HG02870 (cell line): Measurements from ENCODE around the gene FIS1.
"Not testable (repeated sequence)": the region's sequence is repeated elsewhere in the genome, so short reads cannot be mapped to it uniquely, and the experiment has no call there.

ENCODE experiments used
- ATAC-seq: cut with Tn5 transposase; IDR thresholded peaks from one replicate; pipeline ENCODE4 v1.9.1; 2021; ENCODE audit warnings: mild to moderate bottlenecking, moderate library complexity; ENCODE audit not compliant: unreplicated experiment

FIS1 gene

DNA sequence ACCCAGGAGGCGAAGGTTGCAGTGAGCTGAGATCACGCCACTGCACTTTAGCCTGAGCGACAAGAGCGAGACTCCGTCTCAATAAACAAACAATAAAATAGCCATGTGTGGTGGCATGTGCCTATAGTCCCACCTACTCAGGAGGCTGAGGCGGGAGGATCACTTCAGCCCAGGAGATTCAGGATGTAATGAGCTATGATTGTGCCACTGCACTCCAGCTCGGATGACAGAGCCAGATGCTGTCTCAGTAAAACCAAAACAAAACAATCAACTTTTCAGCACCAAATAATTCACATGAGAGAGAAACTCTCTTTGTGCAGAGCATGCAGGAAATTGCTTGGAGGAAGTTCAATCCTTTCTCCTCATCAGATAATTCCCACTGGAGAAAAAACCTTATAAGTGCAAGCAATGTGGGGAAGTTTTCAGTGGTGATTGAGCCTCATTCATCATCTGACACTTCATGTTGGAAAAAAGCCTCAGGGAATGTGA is 13.4 kb upstream of the FIS1 start:
- ATAC-seq, result no peak

DNA sequence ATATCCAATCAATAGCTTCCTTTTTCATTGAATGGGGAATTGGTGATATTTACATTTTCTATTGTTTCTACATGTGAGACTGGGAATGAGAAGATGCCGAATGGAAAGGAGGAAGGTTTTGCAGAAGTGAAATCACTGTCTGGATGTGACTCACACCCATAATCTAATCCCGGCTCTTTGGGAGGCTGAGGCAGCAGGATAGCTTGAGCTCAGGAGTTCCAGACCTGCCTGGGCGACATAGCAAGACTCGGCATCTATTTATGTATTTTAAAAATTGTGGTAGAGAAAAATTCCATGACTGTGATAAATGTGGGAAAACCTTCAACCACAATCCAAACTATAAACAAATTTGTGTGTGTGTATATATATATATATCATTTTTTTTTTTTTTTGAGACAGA is 10.9 kb upstream of the FIS1 start:
- ATAC-seq, result no peak

DNA sequence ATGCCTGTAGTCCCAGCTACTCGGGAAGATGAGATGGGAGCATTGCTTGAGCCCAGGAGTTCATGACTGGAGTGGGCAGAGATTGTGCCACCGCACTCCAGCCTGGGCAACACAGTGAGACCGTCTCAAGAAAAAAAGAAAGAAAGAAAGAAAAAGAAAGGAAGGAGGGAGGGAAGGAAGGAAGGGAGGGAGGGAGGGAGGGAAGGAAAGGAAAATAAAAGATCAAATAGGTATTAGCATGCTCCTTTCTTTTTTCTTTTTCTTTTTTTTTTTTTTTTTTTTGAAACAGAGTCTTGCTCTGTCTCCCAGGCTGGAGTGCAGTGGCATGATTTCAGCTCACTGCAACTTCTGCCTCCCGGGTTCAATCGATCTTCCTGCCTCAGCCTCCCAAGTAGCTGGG is 8.3 kb upstream of the FIS1 start:
- ATAC-seq, result not testable (repeated sequence)

DNA sequence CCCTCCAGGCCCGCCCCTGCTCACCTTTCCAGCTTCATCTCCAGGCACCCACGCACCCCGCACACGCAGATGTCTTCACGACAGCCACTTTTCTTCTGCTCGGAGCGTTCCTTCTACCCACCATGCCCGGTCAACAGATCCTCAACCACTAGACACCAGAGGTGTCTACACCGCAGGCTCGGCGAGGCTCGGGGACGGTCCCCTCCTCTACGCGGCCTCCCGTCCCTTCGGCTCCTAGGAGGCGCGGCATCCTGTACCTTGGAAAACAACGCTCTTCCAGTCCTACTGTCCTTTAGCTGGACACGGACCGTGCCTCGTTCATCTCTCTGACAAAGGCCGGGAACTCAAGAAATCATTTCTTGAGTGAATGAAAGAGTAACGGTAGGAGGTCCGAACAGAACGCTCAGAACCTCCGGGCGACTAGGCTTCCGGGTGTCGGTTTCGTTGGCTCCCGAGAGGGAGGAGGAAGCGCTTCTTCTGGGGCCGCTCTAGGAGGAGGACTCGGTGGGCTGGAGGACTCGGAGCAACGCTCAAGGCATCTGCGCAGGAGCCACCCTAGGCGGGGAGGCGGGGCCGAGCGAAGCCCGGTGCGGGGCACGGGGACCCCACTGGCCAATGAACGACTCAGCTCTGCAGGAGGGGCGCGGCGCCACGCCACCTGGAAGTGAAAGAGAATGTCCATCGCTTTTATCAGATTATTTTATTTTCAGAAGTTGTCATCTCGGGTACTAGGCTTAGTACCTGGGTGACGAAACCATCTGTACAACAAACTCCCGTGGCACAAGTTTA is 7.2 kb upstream of the FIS1 start:
- ATAC-seq, result peak; percentile 95

DNA sequence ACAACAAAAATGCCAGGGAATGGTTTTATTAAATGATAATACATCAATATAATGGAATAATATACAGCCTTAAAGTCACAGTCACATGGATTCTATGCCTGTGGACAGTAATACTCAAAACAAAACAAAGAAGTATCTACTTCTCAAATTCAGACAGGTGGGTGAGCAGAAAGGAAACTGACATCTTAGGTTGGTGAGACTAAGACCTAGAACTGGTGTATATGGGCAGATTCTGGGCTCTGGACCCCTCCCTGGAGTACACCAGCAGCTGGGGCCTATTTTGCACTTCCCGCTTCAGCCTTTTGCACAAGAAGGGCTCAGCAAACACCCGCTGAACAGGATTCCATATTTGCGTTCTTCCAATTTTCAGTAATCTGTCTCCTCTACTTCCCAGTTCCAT is 5.4 kb upstream of the FIS1 start:
- peak; percentile 33 for ATAC-seq

DNA sequence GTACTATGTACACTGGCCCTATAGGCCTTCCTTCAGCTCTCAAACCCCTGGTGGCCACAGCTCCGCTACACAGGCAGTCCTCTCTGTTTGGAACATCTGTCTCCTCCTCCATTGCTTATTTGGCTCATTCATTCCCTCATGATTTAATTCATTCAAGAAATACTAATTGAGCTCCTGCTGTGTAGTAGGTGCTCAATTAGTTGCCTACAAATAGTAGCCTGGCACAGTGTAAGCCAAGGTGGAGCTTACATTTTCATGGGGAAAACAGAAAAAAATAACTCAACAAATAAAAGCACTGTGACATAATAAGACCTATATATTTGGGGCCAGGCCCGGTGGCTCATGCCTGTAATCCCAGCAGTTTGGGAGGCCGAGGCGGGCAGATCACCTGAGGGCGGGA is 3.4 kb upstream of the FIS1 start:
- ATAC-seq, result no peak

DNA sequence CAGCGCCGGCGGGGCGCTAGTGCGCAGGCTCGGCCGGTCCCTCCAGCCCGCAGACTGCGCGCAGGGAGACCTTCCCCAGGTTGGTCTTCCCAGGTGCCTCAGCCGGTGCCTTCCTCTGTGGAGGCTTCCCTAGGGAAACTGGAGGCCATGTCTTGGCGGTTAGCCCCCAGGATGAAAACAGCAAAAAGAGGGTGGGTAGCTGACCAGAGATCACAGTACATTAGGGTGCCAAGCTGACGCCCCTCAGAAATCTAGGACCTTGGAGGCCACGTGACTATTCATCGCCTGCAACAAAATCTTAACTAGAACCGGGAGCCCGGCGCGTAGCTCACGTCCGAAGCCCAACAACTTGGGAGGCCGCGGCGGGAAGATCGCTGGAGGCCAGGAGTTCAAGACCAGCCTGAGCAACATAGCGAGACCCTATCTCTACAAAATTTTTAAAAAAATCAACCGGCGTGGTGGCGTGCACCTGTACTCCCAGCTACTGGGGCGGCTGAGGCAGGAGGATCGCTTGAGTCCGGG is 327 bp upstream of the FIS1 start:
- ATAC-seq, result no peak

DNA sequence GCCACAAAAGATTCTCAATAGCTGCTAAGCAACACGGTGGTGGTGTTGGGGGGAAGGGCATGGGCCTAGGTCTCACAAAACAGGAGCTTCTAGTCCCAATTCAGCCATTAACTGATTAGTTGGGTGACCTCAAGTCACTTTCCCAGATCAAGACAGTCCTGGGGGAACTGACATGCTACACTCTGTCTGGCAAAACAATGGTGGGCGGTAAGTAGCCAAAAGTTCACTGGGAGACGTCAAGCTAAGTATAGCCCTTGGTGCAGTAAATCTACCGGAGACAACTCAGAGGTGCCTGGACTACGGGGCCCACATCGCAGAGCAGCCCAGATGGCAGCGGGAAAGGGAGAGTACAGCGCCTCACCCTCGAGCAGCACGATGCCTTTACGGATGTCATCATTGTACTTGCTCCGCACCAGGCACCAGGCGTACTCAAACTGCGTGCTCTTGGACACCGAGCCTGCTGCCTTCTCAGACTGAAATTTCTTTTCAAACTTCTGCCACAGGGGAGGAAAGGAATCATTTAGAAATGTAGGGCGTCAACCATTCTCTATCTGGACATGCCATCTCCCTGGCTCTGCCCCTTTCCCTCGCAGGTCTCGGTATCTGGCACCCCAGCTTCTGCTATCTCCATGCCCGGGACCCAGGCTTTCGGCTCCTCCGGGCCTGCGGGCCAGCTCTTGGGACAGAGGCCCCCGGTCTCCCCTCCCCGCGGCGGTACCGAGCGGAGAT is 1.1 kb downstream of the FIS1 start:
- ATAC-seq, result no peak

DNA sequence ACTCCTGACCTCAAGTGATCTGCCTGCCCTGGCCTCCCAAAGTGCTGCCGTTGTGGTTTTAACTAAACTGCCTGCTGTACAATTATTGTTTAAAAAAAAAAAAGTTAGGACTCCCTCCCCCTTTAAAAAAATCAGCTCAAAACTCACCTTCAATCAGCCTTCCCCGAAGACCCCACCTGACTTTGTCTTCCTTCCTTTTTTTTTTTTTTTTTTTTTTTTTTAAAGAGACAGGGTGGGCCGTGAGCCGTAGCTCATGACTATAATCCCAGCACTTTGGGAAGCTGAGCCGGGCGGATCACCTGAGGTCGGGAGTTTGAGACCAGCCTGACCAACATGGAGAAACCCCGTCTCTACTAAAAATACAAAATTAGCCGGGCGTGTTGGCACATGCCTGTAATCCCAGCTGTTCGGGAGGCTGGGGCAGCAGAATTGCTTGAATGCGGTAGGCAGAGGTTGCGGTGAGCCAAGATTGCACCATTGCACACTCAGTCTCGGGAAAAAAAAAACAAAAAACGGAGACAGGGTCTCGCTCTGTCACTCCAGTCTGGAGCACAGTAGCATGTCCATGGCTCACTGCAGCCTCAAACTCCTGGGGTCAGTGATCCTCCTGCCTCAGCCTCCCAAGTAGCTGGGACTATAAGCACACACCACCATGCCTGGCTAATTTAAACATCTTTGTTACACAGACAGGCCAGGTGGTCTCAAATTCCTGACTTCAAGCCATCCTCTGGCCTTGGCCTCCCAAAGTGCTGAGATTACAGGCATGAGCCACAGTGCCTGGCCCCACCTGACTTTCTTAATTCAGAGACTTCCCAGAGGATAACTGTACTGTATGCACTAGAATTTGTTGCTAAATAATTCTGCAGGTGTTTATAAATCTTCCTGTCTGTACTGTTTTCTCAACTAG is 3.2 kb downstream of the FIS1 start:
- no peak for ATAC-seq

DNA sequence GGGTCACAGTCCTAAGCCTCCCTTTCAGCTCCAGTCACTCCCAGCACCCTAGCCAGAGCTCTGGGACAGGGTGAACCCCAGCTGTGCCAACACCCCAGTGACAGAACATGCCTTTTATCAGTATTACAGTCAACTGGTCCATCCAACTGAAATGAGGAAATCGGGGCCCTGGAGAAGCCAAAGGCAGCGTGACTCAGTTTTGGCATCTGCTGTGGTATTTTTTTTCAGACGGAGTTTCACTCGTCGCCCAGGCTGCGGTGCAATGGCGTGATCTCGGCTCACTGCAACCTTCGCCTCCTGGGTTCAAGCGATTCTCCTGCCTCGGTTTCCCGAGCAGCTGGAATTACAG is 3.9 kb downstream of the FIS1 start:
- ATAC-seq, result no peak

DNA sequence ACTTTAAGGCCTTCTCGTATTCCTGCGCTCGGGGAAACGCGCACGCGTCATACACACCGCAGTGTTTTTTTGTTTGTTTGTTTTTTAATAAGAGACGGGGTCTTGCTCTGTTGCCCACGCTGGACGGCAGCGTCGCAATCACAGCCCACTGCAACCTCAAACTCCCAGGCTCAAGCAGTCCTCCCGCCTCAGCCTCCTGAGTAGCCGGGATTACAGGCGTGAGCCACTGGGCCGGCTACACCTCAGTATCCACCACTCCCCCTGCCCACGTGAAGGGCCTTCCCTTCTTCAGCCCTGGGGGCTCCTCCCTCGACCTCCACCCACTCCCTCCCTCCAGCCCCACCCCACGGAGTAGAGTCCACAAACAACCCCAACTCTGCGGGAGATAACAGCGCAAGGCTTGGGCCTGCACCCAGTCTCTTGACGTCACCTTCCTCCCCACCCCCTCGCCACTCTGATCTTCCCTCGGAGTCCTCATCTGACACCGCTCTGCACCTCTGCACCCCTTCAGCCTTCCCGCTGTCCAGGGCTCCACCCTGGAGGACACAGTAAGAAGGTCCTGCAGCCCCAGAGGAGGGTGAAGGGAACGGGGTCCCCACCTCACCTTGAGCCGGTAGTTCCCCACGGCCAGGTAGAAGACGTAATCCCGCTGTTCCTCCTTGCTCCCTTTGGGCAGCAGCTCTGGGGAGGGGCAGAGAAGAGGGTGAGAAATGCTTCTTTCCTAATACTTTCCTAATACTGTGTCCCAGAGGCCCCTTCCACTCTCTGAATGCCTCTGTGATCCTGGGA is 4.5 kb downstream of the FIS1 start:
- ATAC-seq, result no peak

DNA sequence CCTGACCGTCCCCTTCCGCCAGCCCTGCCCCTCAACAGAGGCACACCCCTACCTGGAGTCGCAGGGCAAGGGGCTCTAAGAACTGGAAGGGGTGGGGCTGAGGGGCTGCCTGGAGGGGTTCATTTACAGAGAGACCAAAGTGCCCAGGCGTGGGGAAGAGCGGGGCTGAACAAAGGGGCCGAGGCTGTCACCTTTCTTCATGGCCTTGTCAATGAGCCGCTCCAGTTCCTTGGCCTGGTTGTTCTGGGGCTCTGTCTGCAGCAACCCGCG is 5.0 kb downstream of the FIS1 start:
- no peak for ATAC-seq

DNA sequence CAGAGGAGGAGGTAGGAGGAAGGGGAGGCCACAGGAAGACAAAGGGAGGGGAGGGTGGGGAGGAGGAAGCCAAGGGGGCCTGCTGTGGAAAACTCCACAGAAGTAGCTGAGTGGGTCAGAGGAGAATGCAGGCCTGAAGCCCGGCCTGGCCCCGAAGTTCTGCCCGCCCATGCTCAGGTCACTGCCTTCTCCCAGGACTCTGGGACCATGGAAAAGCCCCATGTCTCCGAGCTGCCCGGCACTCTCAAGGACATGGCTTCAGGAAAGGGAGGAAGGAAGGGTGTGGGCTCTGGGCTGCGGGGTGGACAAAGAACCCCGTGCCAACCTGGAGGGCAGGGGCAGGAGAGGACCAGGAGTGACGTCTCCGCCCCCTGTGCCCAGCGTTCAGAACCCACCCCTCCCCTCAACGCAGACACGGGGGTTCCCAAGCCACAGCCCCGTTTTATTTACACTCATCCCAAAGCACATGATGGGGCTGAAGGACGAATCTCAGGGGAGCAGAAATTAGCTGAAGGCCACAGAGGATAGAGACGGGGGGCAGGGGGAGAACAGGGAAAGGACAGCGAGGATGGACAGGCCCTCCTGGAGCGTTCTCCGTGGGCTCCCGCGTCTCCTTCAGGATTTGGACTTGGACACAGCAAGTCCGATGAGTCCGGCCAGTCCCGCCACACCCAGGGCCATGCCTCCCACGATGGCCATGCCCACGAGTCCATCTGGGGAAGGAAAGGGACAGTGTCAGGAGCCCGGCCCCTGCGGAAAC is 5.5 kb downstream of the FIS1 start:
- ATAC-seq, result no peak

DNA sequence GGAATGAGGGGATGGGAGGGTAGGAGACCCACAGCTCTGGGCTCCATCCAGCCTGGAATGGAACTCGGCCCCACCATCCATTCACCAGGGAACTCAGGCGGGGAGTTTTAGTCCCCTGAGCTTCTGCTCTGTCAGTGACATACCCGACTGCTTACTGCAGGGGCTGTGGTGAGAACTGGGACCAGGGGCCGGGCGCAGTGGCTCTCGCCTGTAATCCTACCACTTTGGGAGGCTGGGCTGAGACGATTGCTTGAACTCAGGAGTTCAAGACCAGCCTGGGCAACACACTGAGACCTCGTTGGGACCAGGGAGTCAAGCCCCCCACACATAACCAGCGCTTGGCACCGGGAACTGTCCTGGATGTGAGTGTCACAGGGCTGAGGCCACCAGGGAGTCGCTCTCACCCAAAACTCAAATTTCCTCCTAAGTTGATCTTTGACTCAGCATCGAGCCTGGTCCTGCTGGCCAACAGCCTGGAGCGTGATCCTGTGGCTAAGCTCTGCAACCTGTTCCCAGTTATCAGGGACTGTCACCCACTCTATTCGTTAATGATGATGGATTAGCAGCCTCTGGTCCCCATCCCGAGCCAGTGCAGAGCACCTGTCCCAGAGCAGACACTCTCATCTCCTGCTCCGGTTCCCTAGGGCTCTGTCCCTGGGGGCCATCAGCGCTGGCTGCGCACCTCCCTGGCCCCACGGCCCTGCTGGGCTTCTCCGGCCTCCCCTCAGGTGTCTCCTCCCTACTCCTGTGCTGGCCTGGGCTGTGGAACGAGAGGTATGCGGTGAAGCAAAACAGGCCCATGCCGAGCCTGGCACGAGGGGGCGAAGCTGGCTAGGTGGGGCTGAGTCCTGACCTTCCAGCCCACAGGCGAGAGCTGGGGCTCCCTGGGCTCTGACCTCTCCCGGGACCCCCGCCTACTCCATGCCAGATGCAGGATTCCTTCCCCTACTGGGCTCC is 6.4 kb downstream of the FIS1 start:
- no peak for ATAC-seq

DNA sequence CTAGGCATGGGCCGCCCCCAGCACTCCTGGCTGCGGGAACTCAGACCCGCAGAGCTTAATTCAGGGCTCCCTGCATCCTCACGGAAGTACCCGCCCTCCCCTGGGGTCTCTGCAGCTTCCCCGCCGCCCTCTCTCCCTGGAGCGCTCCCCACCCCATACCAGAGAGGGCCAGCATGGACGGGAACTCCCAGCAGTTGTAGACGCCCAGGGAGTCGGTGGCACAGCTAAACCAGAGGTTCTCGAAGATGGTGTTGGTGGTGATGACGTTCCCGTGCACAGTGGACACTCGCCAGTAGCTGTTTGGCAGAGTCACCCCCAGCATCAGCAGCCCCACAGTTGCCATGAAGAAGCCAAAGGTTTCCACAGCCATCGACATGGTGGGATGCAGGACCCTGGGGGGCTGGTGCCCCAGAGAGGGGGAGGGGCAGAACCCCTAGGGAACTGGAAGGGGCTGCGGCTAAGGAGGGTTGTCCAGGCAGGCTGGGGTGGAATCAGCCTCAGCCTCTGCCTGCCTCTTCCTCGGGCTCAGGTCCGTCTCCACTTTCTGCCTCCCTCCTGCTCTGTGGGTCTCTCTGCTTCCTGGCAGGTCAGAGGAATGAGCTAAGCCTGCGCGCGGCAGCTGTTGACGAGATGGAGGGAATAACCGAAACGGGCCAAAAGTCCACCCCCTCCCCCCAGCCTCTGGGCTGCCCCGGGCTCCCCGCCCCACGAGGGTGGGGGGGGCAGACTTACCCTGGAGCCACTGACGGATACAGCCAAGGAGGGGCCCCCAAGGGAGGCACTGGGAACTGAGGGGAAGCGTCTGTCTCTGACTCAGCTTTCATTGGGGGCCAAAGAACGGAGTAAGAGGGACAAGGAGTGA is 7.4 kb downstream of the FIS1 start, which contains the start of gene CLDN15:
Gene CLDN15 (minus strand): TSS at position 597 of the 862 bp plus-strand sequence. CDS start 221 bp downstream, at position 376.
- ATAC-seq, result no peak

DNA sequence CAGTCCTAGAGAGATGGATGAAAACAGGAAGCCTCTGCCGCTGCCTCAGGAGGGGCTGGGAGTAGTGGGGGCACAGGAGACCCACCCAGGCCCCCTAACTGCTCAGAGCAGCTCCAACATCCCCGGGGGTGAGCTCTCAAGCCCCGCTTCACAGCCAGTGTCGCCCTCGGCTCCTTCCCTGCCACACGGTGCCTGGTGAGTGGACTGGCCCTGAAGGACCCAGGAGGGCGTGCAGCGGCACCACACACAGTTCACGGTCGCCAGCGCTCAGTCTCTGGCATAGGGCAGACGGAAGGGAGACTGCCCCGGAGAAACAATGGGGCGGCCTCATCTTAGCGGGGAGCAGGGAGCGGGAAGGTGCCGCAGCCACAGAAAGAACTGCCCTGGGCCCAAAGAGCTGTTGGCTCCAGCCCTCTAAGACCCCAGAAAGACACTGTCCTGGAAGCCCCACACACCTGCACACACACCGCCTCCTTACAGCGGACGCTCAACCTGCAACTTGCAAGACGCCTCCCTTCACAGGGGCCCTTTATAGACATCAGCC is 8.5 kb downstream of the FIS1 start:
- no peak for ATAC-seq

DNA sequence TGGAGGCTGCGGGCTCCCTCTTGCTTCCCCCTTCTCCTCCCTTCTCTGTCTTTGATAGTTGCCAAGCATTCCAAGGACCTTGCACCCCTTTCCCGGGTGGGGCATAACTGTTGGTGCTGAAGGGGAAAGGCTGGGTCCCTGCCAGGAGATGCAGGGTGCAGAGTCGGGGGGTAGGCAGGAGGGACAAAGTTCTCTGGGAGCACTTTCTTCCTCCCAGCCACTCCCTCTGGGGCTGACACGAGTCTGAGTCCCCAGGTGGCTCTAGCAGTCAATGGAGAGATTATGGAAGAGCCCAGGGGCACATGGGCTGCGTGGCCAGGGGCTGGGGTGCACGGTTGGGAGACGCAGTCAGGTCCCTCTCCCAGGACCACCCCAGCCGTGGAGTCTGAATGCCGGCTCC is 9.4 kb downstream of the FIS1 start:
- no peak for ATAC-seq
